22Rv1 (cell line): ENCODE results near the gene ZNF827.

Experiments
- ZFX ChIP-seq: fragments of 450-650 bp; IDR thresholded peaks from 2 replicates; pipeline ENCODE4 v1.6.1; 2017; ENCODE audit warnings: antibody characterized with exemption, borderline replicate concordance
- TF ChIP-seq, protein P1 (sequence below): fragments of 450-650 bp; IDR thresholded peaks from 2 replicates; pipeline ENCODE4 v1.5.1; 2017; ENCODE audit warnings: mild to moderate bottlenecking

DNA sequence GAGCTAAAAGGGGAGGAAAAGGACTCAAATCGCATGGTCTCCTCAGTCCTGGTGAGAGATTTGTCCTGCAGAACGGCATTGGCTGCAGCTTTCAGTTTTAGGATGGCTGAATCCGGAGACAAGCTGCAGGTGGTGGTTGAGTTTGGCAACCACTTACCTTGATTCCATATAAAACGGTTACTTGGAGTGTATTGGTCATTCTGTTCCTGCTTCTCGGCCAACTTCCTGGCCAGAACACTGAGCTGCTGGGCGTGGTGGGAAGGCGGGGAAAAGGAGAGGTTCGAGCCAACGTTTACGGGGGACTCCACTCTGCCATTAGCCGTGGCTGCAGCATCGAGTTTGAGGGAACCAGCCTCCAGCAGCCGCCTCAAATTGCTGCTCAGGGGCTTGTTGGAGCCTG, 36.1 kb downstream of the ZNF827 start:
- TF ChIP-seq, protein P1, sequence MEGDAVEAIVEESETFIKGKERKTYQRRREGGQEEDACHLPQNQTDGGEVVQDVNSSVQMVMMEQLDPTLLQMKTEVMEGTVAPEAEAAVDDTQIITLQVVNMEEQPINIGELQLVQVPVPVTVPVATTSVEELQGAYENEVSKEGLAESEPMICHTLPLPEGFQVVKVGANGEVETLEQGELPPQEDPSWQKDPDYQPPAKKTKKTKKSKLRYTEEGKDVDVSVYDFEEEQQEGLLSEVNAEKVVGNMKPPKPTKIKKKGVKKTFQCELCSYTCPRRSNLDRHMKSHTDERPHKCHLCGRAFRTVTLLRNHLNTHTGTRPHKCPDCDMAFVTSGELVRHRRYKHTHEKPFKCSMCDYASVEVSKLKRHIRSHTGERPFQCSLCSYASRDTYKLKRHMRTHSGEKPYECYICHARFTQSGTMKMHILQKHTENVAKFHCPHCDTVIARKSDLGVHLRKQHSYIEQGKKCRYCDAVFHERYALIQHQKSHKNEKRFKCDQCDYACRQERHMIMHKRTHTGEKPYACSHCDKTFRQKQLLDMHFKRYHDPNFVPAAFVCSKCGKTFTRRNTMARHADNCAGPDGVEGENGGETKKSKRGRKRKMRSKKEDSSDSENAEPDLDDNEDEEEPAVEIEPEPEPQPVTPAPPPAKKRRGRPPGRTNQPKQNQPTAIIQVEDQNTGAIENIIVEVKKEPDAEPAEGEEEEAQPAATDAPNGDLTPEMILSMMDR = no peak
- TF ChIP-seq ZFX = no peak
